A549 (cell line): ENCODE results near the gene PCED1B. TPM values are rescaled to one million over a fixed set of nuclear protein-coding genes. Genes with fewer than 3 reads are reported as not detected.

Experiments used
- ATAC-seq, 2 experiments: fragments of 200-7000 bp in 1 of 2; fragments of >200 bp in 1 of 2; cut with Nextera tagmentation in 1 of 2; cut with Tn5 transposase in 1 of 2; 3 replicates each; pipeline versions ENCODE4 v1.8.0 to v1.9.1; 2018 to 2020; ENCODE audit warnings: mild to moderate bottlenecking in 1 of 2, moderate library complexity in 1 of 2
- CTCF ChIA-PET: fragments of 300-600 bp; sonication (Branson Sonifier 250); formaldehyde crosslinking; extraction: SDS; loops from one replicate; lab custom pipeline; 2021; ENCODE audit warnings: antibody characterized with exemption, inconsistent platforms; lab: Yijun Ruan, JAX
- POLR2A ChIA-PET: fragments of 350-600 bp; formaldehyde crosslinking; extraction: SDS; loops from one replicate; lab custom pipeline; 2021; ENCODE audit warnings: antibody characterized with exemption, inconsistent platforms; lab: Yijun Ruan, JAX
- DNase-seq, 2 experiments: peaks; one replicate each; pipeline versions ENCODE4 v3.0.0 to v3.0.0-alpha.2; 2011 to 2016; ENCODE audit warnings: low read depth in 1 of 2, low spot score in 1 of 2
- FAIRE-seq: peaks from 2 replicates; lab custom pipeline; 2011; peaks lifted over from hg19 to GRCh38; lab: Jason Lieb, UNC
- H3K27ac ChIP-seq, 2 experiments: fragments of >200 bp; sonication (Bioruptor Twin); formaldehyde crosslinking; 3 replicates each; pipeline ENCODE4 v1.5.1; 2016 to 2017
- H3K4me1 ChIP-seq: fragments of >200 bp; sonication (Bioruptor Twin); formaldehyde crosslinking; 3 replicates; pipeline ENCODE4 v1.6.1; 2016
- H3K4me2 ChIP-seq: fragments of >200 bp; sonication (Bioruptor Twin); formaldehyde crosslinking; 3 replicates; pipeline ENCODE4 v1.6.1; 2016
- H3K4me3 ChIP-seq: fragments of >200 bp; sonication (Bioruptor Twin); formaldehyde crosslinking; 3 replicates; pipeline ENCODE4 v1.5.1; 2016
- H3K9me3 ChIP-seq: fragments of >200 bp; sonication (Bioruptor Twin); formaldehyde crosslinking; 3 replicates; pipeline ENCODE4 v1.6.1; 2016
- CHD2 ChIP-seq: fragments of 150-350 bp; IDR thresholded peaks from 2 replicates; pipeline ENCODE4 v1.6.1; 2014; ENCODE audit warnings: low read length; ENCODE audit not compliant: partially characterized antibody
- CHD4 ChIP-seq: fragments of 200-600 bp; sonication (generic); IDR thresholded peaks from 2 replicates; pipeline ENCODE4 v1.6.1; 2016; ENCODE audit warnings: antibody characterized with exemption, mild to moderate bottlenecking, borderline replicate concordance
- EHF ChIP-seq: fragments of 250-450 bp; sonication (Bioruptor Pico); IDR thresholded peaks from 2 replicates; pipeline ENCODE4 v1.5.0; 2020; ENCODE audit warnings: mild to moderate bottlenecking
- EP300 ChIP-seq, 2 experiments: fragments of >200 bp; sonication (Bioruptor Twin); formaldehyde crosslinking; IDR thresholded peaks; 2 replicates in 1 of 2; 3 replicates in 1 of 2; pipeline ENCODE4 v1.6.1; 2016 to 2017
- ESRRA ChIP-seq: fragments of 150-350 bp; IDR thresholded peaks from 2 replicates; pipeline ENCODE4 v1.6.1; 2014; ENCODE audit warnings: mild to moderate bottlenecking, low read length, borderline replicate concordance
- GATA3 ChIP-seq: IDR thresholded peaks from 2 replicates; pipeline ENCODE4 v1.6.1; 2012; ENCODE audit warnings: borderline replicate concordance
- HDAC2 ChIP-seq: fragments of 200-600 bp; sonication (generic); IDR thresholded peaks from 2 replicates; pipeline ENCODE4 v1.6.1; 2016
- HOXA7 ChIP-seq: fragments of 250-450 bp; sonication (Bioruptor Pico); IDR thresholded peaks from 2 replicates; pipeline ENCODE4 v1.5.0; 2020; ENCODE audit warnings: mild to moderate bottlenecking, moderate library complexity
- HOXB13 ChIP-seq: fragments of 250-450 bp; sonication (Bioruptor Pico); IDR thresholded peaks from 2 replicates; pipeline ENCODE4 v1.5.0; 2020; ENCODE audit warnings: low read depth, mild to moderate bottlenecking, moderate library complexity
- KDM1A ChIP-seq: fragments of 200-600 bp; sonication (generic); IDR thresholded peaks from 2 replicates; pipeline ENCODE4 v1.6.1; 2016; ENCODE audit warnings: low read depth, mild to moderate bottlenecking
- KDM5A ChIP-seq: fragments of 200-600 bp; sonication (generic); IDR thresholded peaks from 2 replicates; pipeline ENCODE4 v1.6.1; 2016; ENCODE audit warnings: antibody characterized with exemption, mild to moderate bottlenecking
- NFE2L2 ChIP-seq: fragments of 150-350 bp; conservative IDR thresholded peaks from 2 replicates; pipeline ENCODE4 v1.6.1; 2014; ENCODE audit warnings: low read length
- NPAS2 ChIP-seq: fragments of 250-450 bp; sonication (Bioruptor Pico); IDR thresholded peaks from 2 replicates; pipeline ENCODE4 v1.8.0; 2022; ENCODE audit warnings: mild to moderate bottlenecking, moderate library complexity, borderline replicate concordance
- NR3C1 ChIP-seq: fragments of >200 bp; sonication (Bioruptor Twin); formaldehyde crosslinking; IDR thresholded peaks from 3 replicates; pipeline ENCODE4 v1.6.1; 2017
- PHF8 ChIP-seq: fragments of 200-600 bp; sonication (generic); IDR thresholded peaks from 2 replicates; pipeline ENCODE4 v1.6.1; 2016; ENCODE audit warnings: low read depth, mild to moderate bottlenecking, antibody characterized with exemption, moderate library complexity, borderline replicate concordance
- RARB ChIP-seq: fragments of 250-450 bp; sonication (Bioruptor Pico); IDR thresholded peaks from 2 replicates; pipeline ENCODE4 v1.8.0; 2021; ENCODE audit warnings: mild to moderate bottlenecking, moderate library complexity
- RCOR1 ChIP-seq: fragments of 150-350 bp; IDR thresholded peaks from 2 replicates; pipeline ENCODE4 v1.6.1; 2014; ENCODE audit warnings: antibody characterized with exemption, low read length, low read depth
- RFX5 ChIP-seq: fragments of 450-650 bp; IDR thresholded peaks from 2 replicates; pipeline ENCODE4 v1.7.1; 2014; ENCODE audit warnings: antibody characterized with exemption, mild to moderate bottlenecking, moderate library complexity
- RNF2 ChIP-seq: fragments of 200-600 bp; sonication (generic); IDR thresholded peaks from 2 replicates; pipeline ENCODE4 v1.6.1; 2016; ENCODE audit warnings: low read depth, mild to moderate bottlenecking, antibody characterized with exemption, moderate library complexity, borderline replicate concordance
- SMC3 ChIP-seq: fragments of >200 bp; sonication (Bioruptor Twin); formaldehyde crosslinking; IDR thresholded peaks from 3 replicates; pipeline ENCODE4 v1.6.1; 2018; ENCODE audit warnings: inconsistent platforms
- SREBF2 ChIP-seq: fragments of 450-650 bp; IDR thresholded peaks from 2 replicates; pipeline ENCODE4 v1.6.1; 2014; ENCODE audit warnings: mild to moderate bottlenecking, moderate library complexity
- TP53 ChIP-seq: fragments of 250-450 bp; sonication (Bioruptor Pico); IDR thresholded peaks from 2 replicates; pipeline ENCODE4 v1.5.0; 2021; ENCODE audit warnings: mild to moderate bottlenecking, moderate library complexity
- ZSCAN20 ChIP-seq: fragments of 250-450 bp; sonication (Bioruptor Pico); IDR thresholded peaks from 2 replicates; pipeline ENCODE4 v1.8.0; 2022; ENCODE audit warnings: mild to moderate bottlenecking, moderate library complexity
- WGBS: methylation state at CpG from one replicate; pipeline ENCODE4 v1.1.6; 2017; ENCODE audit errors: missing lambda C conversion rate; 5-methylcytosine and 5-hydroxymethylcytosine counted together
- polyA plus RNA-seq, 4 experiments: library from polyadenylated mRNA; depleted of rRNA in 3 of 4; stranded (reverse); fragments of >200 nt; fragmentation: RNase III in 1 of 4; extraction: RNeasy Plus Mini Kit Qiagen cat#74134 plus additional on column Dnase treatment in 1 of 4; gene quantifications; 2 replicates in 3 of 4; 3 replicates in 1 of 4; pipeline ENCODE4 v1.2.3, GENCODE V29; 2011 to 2017
- TF ChIP-seq, protein P1 (sequence below): fragments of >200 bp; sonication (Bioruptor Twin); formaldehyde crosslinking; IDR thresholded peaks from 2 replicates; pipeline ENCODE4 v1.6.1; 2016
- TF ChIP-seq, protein P2 (sequence below): fragments of >200 bp; sonication (Bioruptor Twin); formaldehyde crosslinking; IDR thresholded peaks from 3 replicates; pipeline ENCODE4 v1.5.1; 2016
- TF ChIP-seq, protein P3 (sequence below): IDR thresholded peaks from 2 replicates; pipeline ENCODE4 v1.6.1; 2012
- TF ChIP-seq, protein P4 (sequence below): IDR thresholded peaks from 2 replicates; pipeline ENCODE4 v1.6.1; 2012; ENCODE audit warnings: low read depth, borderline replicate concordance
- TF ChIP-seq, protein P5 (sequence below): IDR thresholded peaks from 2 replicates; pipeline ENCODE4 v1.6.1; 2012

PCED1B gene
- polyA plus RNA-seq, 2 of the 4 experiments (the other 2 are of a cell fraction): 74.6 to 108 TPM

DNA sequence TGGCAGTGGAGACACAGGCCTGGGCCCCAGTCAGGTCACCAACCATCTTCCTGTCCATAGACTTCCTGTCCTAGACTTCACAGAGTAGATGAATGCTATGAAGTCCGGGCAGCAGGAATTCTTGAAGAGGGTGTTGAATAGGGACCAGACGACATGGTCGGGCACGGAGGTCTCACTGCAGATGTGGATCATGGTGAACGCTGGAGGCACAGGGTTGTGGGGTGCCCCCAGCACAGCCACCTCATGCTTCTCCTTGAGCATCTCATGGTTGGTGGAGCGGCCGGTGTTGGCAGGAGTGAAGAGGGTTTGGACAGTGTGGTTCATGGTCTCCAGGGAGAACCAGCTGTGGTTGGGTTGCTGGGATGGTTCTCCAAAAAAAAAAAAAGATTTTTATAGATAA, 56.2 kb downstream of the PCED1B start:
- H3K4me3 ChIP-seq: no peak overlapping the region
- TF ChIP-seq PHF8 (no peak), NFE2L2 (no peak), CHD2 (no peak), CHD4 (no peak), ESRRA (no peak), GATA3 (no peak), RARB (CRISPR knock-in tag) (no peak), ZSCAN20 (CRISPR knock-in tag) (no peak), RNF2 (no peak), HOXB13 (CRISPR knock-in tag) (no peak), KDM1A (no peak), TP53 (CRISPR knock-in tag) (no peak), HOXA7 (CRISPR knock-in tag) (no peak)
- TF ChIP-seq, protein P1, sequence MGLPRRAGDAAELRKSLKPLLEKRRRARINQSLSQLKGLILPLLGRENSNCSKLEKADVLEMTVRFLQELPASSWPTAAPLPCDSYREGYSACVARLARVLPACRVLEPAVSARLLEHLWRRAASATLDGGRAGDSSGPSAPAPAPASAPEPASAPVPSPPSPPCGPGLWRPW: no peak
- TF ChIP-seq, protein P2, sequence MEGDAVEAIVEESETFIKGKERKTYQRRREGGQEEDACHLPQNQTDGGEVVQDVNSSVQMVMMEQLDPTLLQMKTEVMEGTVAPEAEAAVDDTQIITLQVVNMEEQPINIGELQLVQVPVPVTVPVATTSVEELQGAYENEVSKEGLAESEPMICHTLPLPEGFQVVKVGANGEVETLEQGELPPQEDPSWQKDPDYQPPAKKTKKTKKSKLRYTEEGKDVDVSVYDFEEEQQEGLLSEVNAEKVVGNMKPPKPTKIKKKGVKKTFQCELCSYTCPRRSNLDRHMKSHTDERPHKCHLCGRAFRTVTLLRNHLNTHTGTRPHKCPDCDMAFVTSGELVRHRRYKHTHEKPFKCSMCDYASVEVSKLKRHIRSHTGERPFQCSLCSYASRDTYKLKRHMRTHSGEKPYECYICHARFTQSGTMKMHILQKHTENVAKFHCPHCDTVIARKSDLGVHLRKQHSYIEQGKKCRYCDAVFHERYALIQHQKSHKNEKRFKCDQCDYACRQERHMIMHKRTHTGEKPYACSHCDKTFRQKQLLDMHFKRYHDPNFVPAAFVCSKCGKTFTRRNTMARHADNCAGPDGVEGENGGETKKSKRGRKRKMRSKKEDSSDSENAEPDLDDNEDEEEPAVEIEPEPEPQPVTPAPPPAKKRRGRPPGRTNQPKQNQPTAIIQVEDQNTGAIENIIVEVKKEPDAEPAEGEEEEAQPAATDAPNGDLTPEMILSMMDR: no peak
- TF ChIP-seq, protein P3, sequence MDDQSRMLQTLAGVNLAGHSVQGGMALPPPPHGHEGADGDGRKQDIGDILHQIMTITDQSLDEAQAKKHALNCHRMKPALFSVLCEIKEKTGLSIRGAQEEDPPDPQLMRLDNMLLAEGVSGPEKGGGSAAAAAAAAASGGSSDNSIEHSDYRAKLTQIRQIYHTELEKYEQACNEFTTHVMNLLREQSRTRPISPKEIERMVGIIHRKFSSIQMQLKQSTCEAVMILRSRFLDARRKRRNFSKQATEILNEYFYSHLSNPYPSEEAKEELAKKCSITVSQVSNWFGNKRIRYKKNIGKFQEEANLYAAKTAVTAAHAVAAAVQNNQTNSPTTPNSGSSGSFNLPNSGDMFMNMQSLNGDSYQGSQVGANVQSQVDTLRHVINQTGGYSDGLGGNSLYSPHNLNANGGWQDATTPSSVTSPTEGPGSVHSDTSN: no peak
- TF ChIP-seq, all 56 proteins: peak for 0
- ATAC-seq (no peak), DNase-seq (no peak), FAIRE-seq (no peak)
- Histone ChIP-seq H3K9me3 (peaks cover 18% of the 10 kb centered on the region), H3K27ac (no peak overlapping the region), H3K4me2 (no peak overlapping the region), H3K4me1 (peaks cover 16% of the 10 kb centered on the region)
- ChIA-PET POLR2A (no interaction called here), CTCF (no interaction called here)
- 93% methylated on average over 7 of the region's 7 CpGs for WGBS

DNA sequence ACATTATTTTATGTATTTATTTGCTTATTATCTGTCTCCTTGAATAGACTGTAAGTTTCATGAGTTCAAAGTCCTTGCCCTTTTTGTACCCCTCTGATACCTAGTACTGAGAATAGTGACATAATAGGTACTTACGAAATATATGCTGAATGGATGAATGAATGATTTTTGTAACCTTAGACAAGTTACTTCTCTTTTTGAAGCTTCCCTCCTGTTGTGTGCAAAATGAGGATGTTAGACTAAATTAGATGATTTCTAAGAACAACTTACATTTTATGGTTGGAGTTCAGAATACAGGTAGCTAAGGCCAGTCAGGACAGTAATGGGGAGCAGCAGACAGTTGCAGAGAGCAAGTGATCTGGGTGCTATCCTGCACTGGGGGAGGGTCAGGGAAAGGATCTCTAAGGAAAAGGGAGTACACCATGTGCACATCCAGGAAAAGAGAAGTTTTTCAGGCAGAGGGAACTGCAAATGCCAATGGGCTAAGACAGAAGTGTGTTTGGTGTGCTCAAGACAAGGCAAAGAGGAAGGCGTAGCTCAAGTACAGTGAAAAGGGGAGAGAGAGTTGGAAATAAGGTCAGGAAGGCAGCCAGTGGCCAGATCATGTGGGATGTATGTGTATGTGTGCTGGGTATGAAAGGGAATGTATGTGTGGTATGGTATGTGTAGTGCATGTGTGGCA, 59.7 kb downstream of the PCED1B start:
- ATAC-seq: no peak
- ChIA-PET POLR2A (no interaction called here), CTCF (no interaction called here)
- H3K4me2 ChIP-seq: no peak overlapping the region
- no peak for FAIRE-seq
- H3K27ac ChIP-seq: no peak overlapping the region
- H3K4me1 ChIP-seq: peaks cover 3% of the 10 kb centered on the region
- TF ChIP-seq TP53 (CRISPR knock-in tag) (no peak), RFX5 (no peak), CHD2 (no peak), KDM5A (no peak), KDM1A (no peak), NR3C1 (no peak)
- peaks cover 31% of the 10 kb centered on the region for H3K9me3 ChIP-seq
- no peak overlapping the region for H3K4me3 ChIP-seq
- no peak for DNase-seq
- 96% methylated on average over 2 of the region's 2 CpGs for WGBS

DNA sequence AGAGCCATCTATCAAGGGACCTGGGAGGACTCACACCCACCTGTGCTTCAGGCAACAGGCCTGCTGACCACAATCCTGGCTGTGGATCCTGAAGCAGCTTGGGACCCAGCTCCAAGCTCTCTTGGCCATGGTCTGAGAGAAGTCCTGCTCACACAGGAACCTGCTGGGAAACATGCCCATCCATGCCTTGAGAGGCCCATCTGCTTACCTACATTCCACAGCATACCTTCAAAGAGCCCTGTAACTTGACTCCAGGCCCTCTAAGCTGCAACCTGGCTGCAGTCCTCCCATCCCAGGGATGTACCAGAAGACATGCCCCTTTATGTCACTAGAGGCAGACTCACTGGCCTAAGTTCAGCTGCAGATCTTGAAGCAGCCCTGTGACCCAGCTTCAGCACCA, 62.0 kb downstream of the PCED1B start:
- no peak for ATAC-seq
- DNase-seq: no peak
- ChIA-PET POLR2A (no interaction called here), CTCF (no interaction called here)
- peaks cover 31% of the 10 kb centered on the region for H3K9me3 ChIP-seq
- 0 out of 6 replicates have a peak overlapping the region, but pooled peaks of 1 of the 2 experiments have one; percentile 8 for H3K27ac ChIP-seq
- no peak for FAIRE-seq
- H3K4me1 ChIP-seq: no peaks in the 10 kb centered on the region
- no peak overlapping the region for H3K4me3 ChIP-seq
- H3K4me2 ChIP-seq: no peak overlapping the region
- no peak for TF ChIP-seq PHF8
- no peak for TF ChIP-seq CHD4
- TF ChIP-seq, protein P4, sequence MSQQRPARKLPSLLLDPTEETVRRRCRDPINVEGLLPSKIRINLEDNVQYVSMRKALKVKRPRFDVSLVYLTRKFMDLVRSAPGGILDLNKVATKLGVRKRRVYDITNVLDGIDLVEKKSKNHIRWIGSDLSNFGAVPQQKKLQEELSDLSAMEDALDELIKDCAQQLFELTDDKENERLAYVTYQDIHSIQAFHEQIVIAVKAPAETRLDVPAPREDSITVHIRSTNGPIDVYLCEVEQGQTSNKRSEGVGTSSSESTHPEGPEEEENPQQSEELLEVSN: no peak
- no peak for TF ChIP-seq HOXA7 (CRISPR knock-in tag)
- TF ChIP-seq NPAS2: no peak
- TF ChIP-seq NR3C1: no peak
- TF ChIP-seq RCOR1: no peak
- no peak for TF ChIP-seq CHD2
- TF ChIP-seq SMC3: no peak
- TF ChIP-seq, protein P5, sequence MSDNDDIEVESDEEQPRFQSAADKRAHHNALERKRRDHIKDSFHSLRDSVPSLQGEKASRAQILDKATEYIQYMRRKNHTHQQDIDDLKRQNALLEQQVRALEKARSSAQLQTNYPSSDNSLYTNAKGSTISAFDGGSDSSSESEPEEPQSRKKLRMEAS: no peak
- TF ChIP-seq HDAC2: no peak
- no peak for TF ChIP-seq SREBF2
- TF ChIP-seq, protein P2: no peak
- TF ChIP-seq EP300 (IDR thresholded peaks at IDR 0.05): no peak
- no peak for TF ChIP-seq HOXB13 (CRISPR knock-in tag)
- no peak for TF ChIP-seq EHF (CRISPR knock-in tag)
